HG03457 (cell line): ENCODE results near the gene COL5A2.

Experiments
- ATAC-seq: cut with Tn5 transposase; IDR thresholded peaks from one replicate; pipeline ENCODE4 v1.9.1; 2021; ENCODE audit warnings: moderate number of reproducible peaks; ENCODE audit not compliant: unreplicated experiment

Gene COL5A2

GRCh38 chr2:189008555-189009262 is 170.9 kb downstream of the COL5A2 start:
- no peak for ATAC-seq

- no peak for ATAC-seq
Measured at GRCh38 chr2:189002079-189002478, 177.5 kb downstream of the COL5A2 start.

DNA sequence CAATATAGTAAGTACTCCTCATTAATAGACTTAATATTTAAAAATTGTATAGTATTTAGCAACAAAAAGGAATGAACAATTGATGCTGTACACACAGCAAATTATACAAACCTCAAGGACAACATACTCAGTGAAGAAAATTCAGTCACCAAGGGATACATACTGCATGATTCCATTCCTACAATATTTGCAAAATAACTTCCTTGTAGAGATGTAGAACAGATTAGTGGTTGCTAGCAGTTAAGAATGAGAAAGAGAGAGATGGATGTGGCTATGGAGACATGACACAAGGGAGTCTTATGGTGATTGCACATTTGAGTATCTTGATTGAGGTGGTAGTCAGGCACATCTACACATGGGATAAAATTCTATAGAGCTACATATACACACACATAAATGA is 179.3 kb downstream of the COL5A2 start:
- ATAC-seq = no peak

DNA sequence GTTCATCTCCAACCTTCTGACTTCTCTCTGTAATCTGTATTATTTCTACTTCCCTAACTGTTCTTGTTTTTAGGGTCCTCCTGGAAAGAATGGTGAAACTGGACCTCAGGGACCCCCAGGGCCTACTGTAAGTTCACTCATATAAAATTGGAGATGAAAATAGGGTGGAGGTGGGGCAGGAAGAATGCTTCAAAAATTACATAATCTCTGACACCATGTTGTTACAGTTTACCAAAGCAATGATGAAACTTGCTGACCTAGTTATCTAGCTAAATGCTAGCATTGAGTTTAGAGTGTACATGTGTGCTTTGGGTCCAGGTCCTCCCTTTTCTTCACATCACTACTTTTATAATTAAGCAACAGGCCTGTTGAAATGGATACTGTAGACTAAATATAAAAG is 182.3 kb downstream of the COL5A2 start:
- ATAC-seq = no peak

DNA sequence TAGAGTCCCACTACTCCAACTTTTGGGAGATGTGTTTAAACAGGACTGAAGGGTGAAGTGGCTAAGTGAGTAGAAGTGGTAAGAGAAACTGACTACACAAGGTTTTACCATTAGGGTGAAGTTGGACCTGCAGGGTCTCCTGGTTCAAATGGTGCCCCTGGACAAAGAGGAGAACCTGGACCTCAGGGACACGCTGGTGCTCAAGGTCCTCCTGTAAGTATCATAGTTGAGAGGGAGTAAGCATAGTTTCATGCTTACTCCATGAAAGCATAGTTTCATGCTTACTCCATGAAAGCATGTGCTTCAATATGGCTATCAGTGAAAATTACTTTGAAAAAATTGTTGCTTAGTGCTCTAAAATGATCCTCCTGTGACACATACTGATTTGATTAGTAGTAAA is 186.3 kb downstream of the COL5A2 start:
- ATAC-seq = no peak

DNA sequence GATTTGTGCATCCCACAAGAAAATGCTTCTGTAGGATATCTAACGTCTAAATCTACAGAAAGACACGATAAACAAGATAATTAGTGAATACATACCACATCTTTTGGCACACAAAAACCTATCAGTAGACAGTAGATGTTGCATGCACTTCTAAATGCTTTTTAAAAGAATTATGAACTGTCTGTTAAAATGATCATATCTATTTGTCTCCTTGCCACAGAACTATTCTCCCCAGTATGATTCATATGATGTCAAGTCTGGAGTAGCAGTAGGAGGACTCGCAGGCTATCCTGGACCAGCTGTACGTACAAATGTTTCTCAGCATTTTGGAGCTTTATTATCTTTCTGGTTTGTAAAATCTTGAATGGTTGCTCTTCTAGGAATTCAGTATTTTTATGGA is 192.7 kb downstream of the COL5A2 start:
- no peak for ATAC-seq

- no peak for ATAC-seq
Measured at GRCh38 chr2:188984680-188985079, 194.9 kb downstream of the COL5A2 start.

DNA sequence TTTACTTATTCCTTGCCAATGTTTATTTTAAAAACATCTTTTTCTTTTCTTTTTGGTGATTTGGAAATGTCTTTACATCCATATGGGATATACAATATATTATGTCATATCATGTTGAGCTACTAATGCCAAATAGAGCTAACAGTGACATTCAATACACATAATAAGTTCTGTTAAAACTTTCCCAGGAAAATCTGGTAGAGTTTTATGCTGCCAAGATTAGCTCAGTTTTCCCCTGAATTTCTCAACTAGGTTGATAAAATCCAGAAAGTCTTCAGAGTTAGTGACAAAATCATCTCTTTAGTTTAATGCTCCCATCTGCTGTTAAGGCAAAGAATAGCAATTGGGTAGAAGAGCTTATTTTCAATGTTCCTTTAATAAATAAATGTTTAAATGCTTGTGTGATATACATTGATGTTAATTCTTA is 195.5 kb downstream of the COL5A2 start:
- no peak for ATAC-seq

- ATAC-seq = no peak
Measured at GRCh38 chr2:188983427-188984064, 196.0 kb downstream of the COL5A2 start.
